PFSK-1 (cell line): ENCODE measurements around the gene SLC25A38.

Experiments
- FOXP2 ChIP-seq: optimal IDR thresholded peaks from 2 replicates; pipeline ENCODE3; 2011; ENCODE audit warnings: borderline replicate concordance, control low read depth, inconsistent platforms; ENCODE audit not compliant: insufficient read depth; ENCODE audit errors: extremely low read length, extremely low read depth
- POLR2AphosphoS5 ChIP-seq: IDR thresholded peaks from 2 replicates; pipeline ENCODE4 v1.6.1; 2012; ENCODE audit warnings: low read depth, mild to moderate bottlenecking, control low read depth, low read length, moderate library complexity
- REST ChIP-seq, 2 experiments: IDR thresholded peaks; 2 replicates each; pipeline versions ENCODE4 v1.6.1 to v1.8.0; 2011 to 2012; ENCODE audit warnings: low read depth in 2 of 2, low read length in 2 of 2, control low read depth in 1 of 2, inconsistent platforms in 1 of 2, mild to moderate bottlenecking in 1 of 2, moderate library complexity in 1 of 2; ENCODE audit not compliant: insufficient read depth in 1 of 2
- SIN3A ChIP-seq: IDR thresholded peaks from 2 replicates; pipeline ENCODE4 v1.6.1; 2012; ENCODE audit warnings: mild to moderate bottlenecking, low read length, moderate library complexity, borderline replicate concordance; ENCODE audit not compliant: insufficient read depth
- TAF1 ChIP-seq: IDR thresholded peaks from 2 replicates; pipeline ENCODE4 v1.6.1; 2012; ENCODE audit warnings: low read length, control low read depth, borderline replicate concordance; ENCODE audit not compliant: insufficient read depth

The SLC25A38 gene

GRCh38 chr3:39413691-39414420 lies 30.7 kb downstream of the SLC25A38 start:
- TF ChIP-seq POLR2AphosphoS5 (peak; percentile 68; the same call in 1 of the 2 replicates), TAF1 (no peak)

- no peak; the same call in none of the 2 replicates for TF ChIP-seq POLR2AphosphoS5
- no peak for TF ChIP-seq FOXP2
- TF ChIP-seq SIN3A = no peak
- no peak for TF ChIP-seq TAF1
- no peak for TF ChIP-seq REST (IDR thresholded peaks at IDR 0.05; ENCODE audit: insufficient read depth in 1 of 2, low read depth in 2 of 2, low read length in 2 of 2)
These were observed 31.3 kb downstream of the SLC25A38 start for GRCh38 chr3:39414421-39414907.

GRCh38 chr3:39415983-39416382 lies 32.8 kb downstream of the SLC25A38 start:
- TF ChIP-seq REST (IDR thresholded peaks at IDR 0.05; ENCODE audit: insufficient read depth in 1 of 2, low read depth in 2 of 2, low read length in 2 of 2) = no peak
- no peak for TF ChIP-seq TAF1
- no peak for TF ChIP-seq POLR2AphosphoS5
- TF ChIP-seq SIN3A = no peak
- TF ChIP-seq FOXP2 = no peak

- TF ChIP-seq POLR2AphosphoS5 (no peak), REST (IDR thresholded peaks at IDR 0.05; ENCODE audit: insufficient read depth in 1 of 2, low read depth in 2 of 2, low read length in 2 of 2) (no peak), TAF1 (no peak), FOXP2 (no peak), SIN3A (no peak)
These were observed 36.7 kb downstream of the SLC25A38 start for GRCh38 chr3:39419742-39420315.

- TF ChIP-seq FOXP2 (no peak), REST (IDR thresholded peaks at IDR 0.05; ENCODE audit: insufficient read depth in 1 of 2, low read depth in 2 of 2, low read length in 2 of 2) (no peak), TAF1 (no peak)
These were observed 37.4 kb downstream of the SLC25A38 start for GRCh38 chr3:39420543-39420942.
